ENCODE data around the gene BSND. TPM values are rescaled to one million over a fixed set of nuclear protein-coding genes. Genes with fewer than 3 reads are reported as not detected.

The BSND gene
- total RNA-seq, 1 experiment from 2014 or later, result not detected

- CTCF ChIA-PET, result no interaction called here
- Histone ChIP-seq H3K9me3 (ENCODE audit: low read depth, low read length, poor library complexity, severe bottlenecking) (no peaks in the 10 kb centered on the region), H3K27ac (ENCODE audit: low read depth, low read length, poor library complexity, severe bottlenecking) (no peak overlapping the region), H3K27me3 (replicated peaks; ENCODE audit: insufficient read depth, low read depth, low read length, poor library complexity) (no peaks in the 10 kb centered on the region), H3K36me3 (ENCODE audit: insufficient read depth, low read length, poor library complexity, severe bottlenecking) (peaks cover 77% of the 10 kb centered on the region), H3K4me1 (ENCODE audit: insufficient read depth, low read length, poor library complexity, severe bottlenecking) (peaks cover 13% of the 10 kb centered on the region), H3K4me3 (ENCODE audit: low read depth, low read length, poor library complexity, severe bottlenecking) (no peak overlapping the region)
- no peak for TF ChIP-seq CTCF (conservative IDR thresholded peaks at IDR 0.05; ENCODE audit: low read depth, low read length)
- no peak for TF ChIP-seq EZH2 (IDR thresholded peaks at IDR 0.05; ENCODE audit: borderline replicate concordance, low read depth, low read length, poor library complexity, severe bottlenecking)
- BruUV-seq (replicated peaks), result no TSS peak
- DNase-seq (ENCODE audit: low spot score), result no peak
- POLR2A ChIA-PET (ENCODE audit: low non-redundant PET), result no interaction called here
- intact Hi-C loops (cut with micrococcal nuclease; ENCODE audit: unreplicated experiment), result no loop called here
Measured at GRCh38 chr1:55052221-55053142, 53.7 kb downstream of the BSND start.

- no peak for TF ChIP-seq CTCF (conservative IDR thresholded peaks at IDR 0.05; ENCODE audit: low read depth, low read length)
- no peak for TF ChIP-seq EZH2 (IDR thresholded peaks at IDR 0.05; ENCODE audit: borderline replicate concordance, low read depth, low read length, poor library complexity, severe bottlenecking)
- Histone ChIP-seq H3K4me3 (ENCODE audit: low read depth, low read length, poor library complexity, severe bottlenecking) (no peak overlapping the region), H3K4me1 (ENCODE audit: insufficient read depth, low read length, poor library complexity, severe bottlenecking) (peaks cover 13% of the 10 kb centered on the region), H3K27me3 (replicated peaks; ENCODE audit: insufficient read depth, low read depth, low read length, poor library complexity) (no peaks in the 10 kb centered on the region), H3K9me3 (ENCODE audit: low read depth, low read length, poor library complexity, severe bottlenecking) (no peaks in the 10 kb centered on the region), H3K27ac (ENCODE audit: low read depth, low read length, poor library complexity, severe bottlenecking) (no peak overlapping the region), H3K36me3 (ENCODE audit: insufficient read depth, low read length, poor library complexity, severe bottlenecking) (peaks cover 75% of the 10 kb centered on the region)
- ChIA-PET POLR2A (ENCODE audit: low non-redundant PET) (no interaction called here), CTCF (no interaction called here)
- intact Hi-C loops (cut with micrococcal nuclease; ENCODE audit: unreplicated experiment), result no loop called here
- no TSS peak for BruUV-seq (replicated peaks)
- DNase-seq (ENCODE audit: low spot score), result no peak
Measured at GRCh38 chr1:55053265-55053954, 54.7 kb downstream of the BSND start.

GRCh38 chr1:55054396-55054795, 55.7 kb downstream of the BSND start:
- Histone ChIP-seq H3K36me3 (ENCODE audit: insufficient read depth, low read length, poor library complexity, severe bottlenecking) (peaks cover 75% of the 10 kb centered on the region), H3K4me1 (ENCODE audit: insufficient read depth, low read length, poor library complexity, severe bottlenecking) (peaks cover 11% of the 10 kb centered on the region), H3K27me3 (replicated peaks; ENCODE audit: insufficient read depth, low read depth, low read length, poor library complexity) (no peaks in the 10 kb centered on the region), H3K9me3 (ENCODE audit: low read depth, low read length, poor library complexity, severe bottlenecking) (no peaks in the 10 kb centered on the region), H3K4me3 (ENCODE audit: low read depth, low read length, poor library complexity, severe bottlenecking) (no peak overlapping the region), H3K27ac (ENCODE audit: low read depth, low read length, poor library complexity, severe bottlenecking) (no peak overlapping the region)
- no TSS peak for BruUV-seq (replicated peaks)
- intact Hi-C loops (cut with micrococcal nuclease; ENCODE audit: unreplicated experiment), result no loop called here
- POLR2A ChIA-PET (ENCODE audit: low non-redundant PET), result no interaction called here
- CTCF ChIA-PET, result no interaction called here
- TF ChIP-seq EZH2 (IDR thresholded peaks at IDR 0.05; ENCODE audit: borderline replicate concordance, low read depth, low read length, poor library complexity, severe bottlenecking) (no peak), CTCF (conservative IDR thresholded peaks at IDR 0.05; ENCODE audit: low read depth, low read length) (no peak)
- DNase-seq (ENCODE audit: low spot score), result no peak
